Caco-2 (cell line): ENCODE data around the gene VTN. TPM values are rescaled to one million over a fixed set of nuclear protein-coding genes. Genes with fewer than 3 reads are reported as not detected.

ENCODE experiments used
- BruUV-seq: library from RNA; stranded (reverse); fragments of 400-500 nt; replicated peaks from 2 replicates; lab custom pipeline; 2021; lab: Mats Ljungman, UMichigan
- CTCF ChIA-PET: fragments of 300-600 bp; sonication (Branson Sonifier 250); formaldehyde crosslinking; loops from one replicate; lab custom pipeline; 2022; ENCODE audit warnings: antibody characterized with exemption; lab: Charles Lee
- POLR2A ChIA-PET: fragments of 300-600 bp; sonication (Branson Sonifier 250); formaldehyde crosslinking; loops from one replicate; lab custom pipeline; 2022; ENCODE audit warnings: antibody characterized with exemption; lab: Charles Lee
- DNase-seq, 2 experiments: peaks; one replicate each; pipeline versions ENCODE4 v3.0.0 to v3.0.0-alpha.2; 2020 to 2022
- H3K27me3 ChIP-seq: replicated peaks from 2 replicates; pipeline ENCODE4 v1.6.0; 2011; ENCODE audit warnings: low read length; ENCODE audit not compliant: control insufficient read depth, insufficient read depth
- H3K36me3 ChIP-seq: 2 replicates; pipeline ENCODE4 v1.5.1; 2011; ENCODE audit warnings: low read length; ENCODE audit not compliant: control insufficient read depth, insufficient read depth
- H3K4me1 ChIP-seq: fragments of 250-450 bp; sonication (Bioruptor Pico); 2 replicates; pipeline ENCODE4 v1.5.1; 2020; ENCODE audit warnings: mild to moderate bottlenecking
- H3K4me3 ChIP-seq: 2 replicates; pipeline ENCODE4 v1.5.1; 2011; ENCODE audit warnings: low read depth, mild to moderate bottlenecking, control low read depth, low read length
- H3K9me3 ChIP-seq: fragments of 250-450 bp; sonication (Bioruptor Pico); 2 replicates; pipeline ENCODE4 v1.5.1; 2020; ENCODE audit warnings: mild to moderate bottlenecking, moderate library complexity
- H3K27ac Mint-ChIP-seq: one replicate; pipeline ENCODE4 v1.8.0; 2022; ENCODE audit warnings: mixed read lengths; ENCODE audit not compliant: unreplicated experiment
- H3K27me3 Mint-ChIP-seq: one replicate; pipeline ENCODE4 v1.8.0; 2022; ENCODE audit warnings: mixed read lengths; ENCODE audit not compliant: insufficient read depth, unreplicated experiment
- H3K36me3 Mint-ChIP-seq: one replicate; pipeline ENCODE4 v1.8.0; 2022; ENCODE audit warnings: mild to moderate bottlenecking, mixed read lengths; ENCODE audit not compliant: insufficient read depth, unreplicated experiment
- H3K4me1 Mint-ChIP-seq: one replicate; pipeline ENCODE4 v1.8.0; 2022; ENCODE audit warnings: low read depth, mixed read lengths; ENCODE audit not compliant: unreplicated experiment
- H3K4me3 Mint-ChIP-seq: one replicate; pipeline ENCODE4 v1.8.0; 2022; ENCODE audit warnings: mild to moderate bottlenecking, moderate library complexity, mixed read lengths; ENCODE audit not compliant: unreplicated experiment
- H3K9me3 Mint-ChIP-seq: one replicate; pipeline ENCODE4 v1.8.0; 2022; ENCODE audit warnings: mixed read lengths; ENCODE audit not compliant: unreplicated experiment
- intact Hi-C: fragments of 100-400 bp; cut with micrococcal nuclease; formaldehyde crosslinking; loops from one replicate; pipeline ENCODE4 v1.10.0; 2022; ENCODE audit not compliant: unreplicated experiment
- total RNA-seq: library from RNA; stranded (reverse); gene quantifications from 2 replicates; pipeline ENCODE4 v1.2.3, GENCODE V29; 2022
- TF ChIP-seq, protein P1 (sequence below), 2 experiments: fragments of 200-600 bp in 1 of 2; IDR thresholded peaks; 1 replicate in 1 of 2; 2 replicates in 1 of 2; pipeline versions ENCODE4 v1.5.1 to v1.8.0; 2011 to 2022; ENCODE audit warnings: antibody characterized with exemption in 1 of 2, control low read depth in 1 of 2, inconsistent platforms in 1 of 2, low read depth in 1 of 2, low read length in 1 of 2, mild to moderate bottlenecking in 1 of 2, moderate library complexity in 1 of 2; ENCODE audit not compliant: insufficient read depth in 1 of 2, severe bottlenecking in 1 of 2, unreplicated experiment in 1 of 2

Gene VTN
- total RNA-seq, 1 experiment from 2014 or later, result 273 TPM

DNA sequence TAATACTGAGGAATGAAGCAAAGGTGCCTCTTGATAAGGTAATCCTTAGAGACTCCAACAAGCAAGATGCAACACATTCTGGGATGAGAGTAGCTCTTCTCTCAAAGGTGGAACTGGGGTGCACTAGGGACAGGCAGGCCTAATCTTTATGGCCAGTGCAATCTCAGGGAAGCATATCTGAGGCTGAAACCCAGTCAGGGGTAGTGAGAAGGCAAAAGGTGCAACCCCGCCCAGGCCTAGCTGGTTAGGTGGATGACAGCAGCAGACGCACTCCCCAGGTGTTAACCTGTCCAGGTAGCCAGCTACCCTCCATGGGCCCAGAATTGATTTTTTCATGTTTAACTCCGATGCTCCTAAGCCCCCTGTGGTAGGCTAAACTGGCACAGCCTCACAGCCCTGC, 45.8 kb upstream of the VTN start:
- H3K27ac Mint-ChIP-seq, result no peak overlapping the region
- CTCF ChIA-PET, result interaction anchor here (0.5 to 2.4 kb wide), 12 partner anchors 8 to 374 kb away, joined by 3 to 40 read pairs (median 6); partner anchors contain the start of genes IFT20, POLDIP2, SARM1 and TNFAIP1
- POLR2A ChIA-PET, result interaction anchor here (1.5 kb wide), 1 partner anchor 59 kb away, joined by 5 read pairs; the partner anchor contains the start of gene POLDIP2

DNA sequence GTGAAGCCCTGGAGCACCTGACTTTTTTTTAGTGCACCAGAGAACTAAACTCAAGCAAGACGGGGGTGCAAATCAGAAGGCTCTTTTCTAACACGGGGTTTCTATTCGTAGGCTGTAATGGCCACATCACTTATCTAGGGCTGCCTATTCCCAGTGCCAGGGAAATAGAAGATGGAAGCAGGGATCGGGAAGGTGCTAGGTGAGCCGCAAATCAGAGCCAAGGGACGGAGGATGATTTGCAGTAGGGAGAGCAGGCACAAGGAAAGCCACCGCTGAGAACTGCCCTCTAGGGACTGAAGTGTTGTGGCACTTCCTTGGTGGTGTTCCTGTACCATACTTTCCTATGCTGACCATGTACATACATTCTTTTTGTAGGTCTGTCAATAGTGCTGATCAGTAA, 43.7 kb upstream of the VTN start:
- Mint-ChIP-seq H3K4me3 (no peak overlapping the region), H3K27me3 (no peaks in the 10 kb centered on the region)
- CTCF ChIA-PET, result interaction anchor here (1.7 kb wide), 1 partner anchor 44 kb away, joined by 5 read pairs; the partner anchor contains the start of gene VTN

More for the DNA sequence above, 45.8 kb upstream of the VTN start:
- Histone ChIP-seq H3K4me3 (no peak overlapping the region), H3K9me3 (no peaks in the 10 kb centered on the region), H3K27me3 (no peaks in the 10 kb centered on the region), H3K4me1 (peaks cover 17% of the 10 kb centered on the region), H3K36me3 (no peaks in the 10 kb centered on the region)
- no peaks in the 10 kb centered on the region for H3K9me3 Mint-ChIP-seq
- peaks cover 17% of the 10 kb centered on the region for H3K4me1 Mint-ChIP-seq
- H3K27me3 Mint-ChIP-seq, result no peaks in the 10 kb centered on the region
- peak in 1 of 2 experiments; percentile 66 for DNase-seq
- TF ChIP-seq, protein P1, sequence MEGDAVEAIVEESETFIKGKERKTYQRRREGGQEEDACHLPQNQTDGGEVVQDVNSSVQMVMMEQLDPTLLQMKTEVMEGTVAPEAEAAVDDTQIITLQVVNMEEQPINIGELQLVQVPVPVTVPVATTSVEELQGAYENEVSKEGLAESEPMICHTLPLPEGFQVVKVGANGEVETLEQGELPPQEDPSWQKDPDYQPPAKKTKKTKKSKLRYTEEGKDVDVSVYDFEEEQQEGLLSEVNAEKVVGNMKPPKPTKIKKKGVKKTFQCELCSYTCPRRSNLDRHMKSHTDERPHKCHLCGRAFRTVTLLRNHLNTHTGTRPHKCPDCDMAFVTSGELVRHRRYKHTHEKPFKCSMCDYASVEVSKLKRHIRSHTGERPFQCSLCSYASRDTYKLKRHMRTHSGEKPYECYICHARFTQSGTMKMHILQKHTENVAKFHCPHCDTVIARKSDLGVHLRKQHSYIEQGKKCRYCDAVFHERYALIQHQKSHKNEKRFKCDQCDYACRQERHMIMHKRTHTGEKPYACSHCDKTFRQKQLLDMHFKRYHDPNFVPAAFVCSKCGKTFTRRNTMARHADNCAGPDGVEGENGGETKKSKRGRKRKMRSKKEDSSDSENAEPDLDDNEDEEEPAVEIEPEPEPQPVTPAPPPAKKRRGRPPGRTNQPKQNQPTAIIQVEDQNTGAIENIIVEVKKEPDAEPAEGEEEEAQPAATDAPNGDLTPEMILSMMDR (IDR thresholded peaks at IDR 0.05; ENCODE audit: insufficient read depth in 1 of 2, low read depth in 1 of 2, low read length in 1 of 2, severe bottlenecking in 1 of 2, unreplicated experiment in 1 of 2), result no peak
- intact Hi-C loops, result loop anchor here (1.0 to 2.0 kb wide), 2 partner anchors 9 to 21 kb away; no protein-coding TSS in a partner anchor
- no peak overlapping the region for H3K4me3 Mint-ChIP-seq
- H3K36me3 Mint-ChIP-seq, result no peaks in the 10 kb centered on the region
- no TSS peak for BruUV-seq

DNA sequence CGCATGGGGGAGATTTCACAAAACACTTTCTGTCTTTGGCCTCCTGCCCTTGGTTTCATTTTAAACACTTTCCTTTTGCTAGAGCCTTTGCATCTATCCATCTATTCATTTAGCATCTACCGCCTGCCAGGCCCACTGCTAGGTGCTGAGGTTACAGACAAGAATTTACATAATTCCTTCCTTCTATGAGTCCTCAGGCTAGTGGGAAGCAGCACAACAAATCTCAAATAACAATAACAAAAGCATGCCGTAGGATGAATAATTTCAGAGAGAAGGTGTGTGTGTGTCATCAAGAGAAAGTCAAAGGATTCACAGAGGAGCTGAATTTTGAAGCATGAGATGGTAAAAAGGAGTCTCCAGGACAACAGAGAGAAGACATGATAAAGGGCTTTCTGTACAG, 42.0 kb upstream of the VTN start:
- ChIA-PET CTCF (no interaction called here), POLR2A (no interaction called here)
- H3K4me1 Mint-ChIP-seq, result peaks cover 32% of the 10 kb centered on the region
- Histone ChIP-seq H3K36me3 (no peaks in the 10 kb centered on the region), H3K4me3 (no peak overlapping the region), H3K4me1 (peaks cover 44% of the 10 kb centered on the region), H3K9me3 (no peaks in the 10 kb centered on the region), H3K27me3 (no peaks in the 10 kb centered on the region)
- no peak for DNase-seq
- H3K9me3 Mint-ChIP-seq, result no peaks in the 10 kb centered on the region
- intact Hi-C loops, result no loop called here
- TF ChIP-seq, protein P1 (IDR thresholded peaks at IDR 0.05; ENCODE audit: insufficient read depth in 1 of 2, low read depth in 1 of 2, low read length in 1 of 2, severe bottlenecking in 1 of 2, unreplicated experiment in 1 of 2), result no peak
- no peaks in the 10 kb centered on the region for H3K27me3 Mint-ChIP-seq
- no peak overlapping the region for H3K4me3 Mint-ChIP-seq
- no TSS peak for BruUV-seq
- no peaks in the 10 kb centered on the region for H3K36me3 Mint-ChIP-seq
- H3K27ac Mint-ChIP-seq, result no peak overlapping the region

More for the DNA sequence above, 43.7 kb upstream of the VTN start:
- Histone ChIP-seq H3K36me3 (no peaks in the 10 kb centered on the region), H3K9me3 (no peaks in the 10 kb centered on the region), H3K27me3 (no peaks in the 10 kb centered on the region), H3K4me3 (no peak overlapping the region), H3K4me1 (peaks cover 27% of the 10 kb centered on the region)
- intact Hi-C loops, result no loop called here
- H3K27ac Mint-ChIP-seq, result no peak overlapping the region
- POLR2A ChIA-PET, result no interaction called here
- H3K36me3 Mint-ChIP-seq, result no peaks in the 10 kb centered on the region
- peaks cover 17% of the 10 kb centered on the region for H3K4me1 Mint-ChIP-seq
- H3K9me3 Mint-ChIP-seq, result no peaks in the 10 kb centered on the region
- peak in 1 of 2 experiments; percentile 39 for DNase-seq
- no TSS peak for BruUV-seq
- TF ChIP-seq, protein P1 (IDR thresholded peaks at IDR 0.05; ENCODE audit: insufficient read depth in 1 of 2, low read depth in 1 of 2, low read length in 1 of 2, severe bottlenecking in 1 of 2, unreplicated experiment in 1 of 2), result peak in 1 of 2 experiments; percentile 27
